Fibroblast of lung (primary cell): ENCODE results near the gene NRDE2. TPM values are rescaled to one million over a fixed set of nuclear protein-coding genes. Genes with fewer than 3 reads are reported as not detected.

Experiments
- DNase-seq, 2 donors: peaks; one replicate each; pipeline versions ENCODE4 v3.0.0 to v3.0.0-alpha.2; 2010; ENCODE audit warnings: low read depth in 2 of 2
- H2AFZ ChIP-seq: 2 replicates; pipeline ENCODE4 v1.5.1; 2012; ENCODE audit warnings: low read length, control low read depth, inconsistent platforms
- H3K27ac ChIP-seq: 2 replicates; pipeline ENCODE4 v1.5.1; 2011; ENCODE audit warnings: low read length, control low read depth; ENCODE audit not compliant: insufficient read depth
- H3K27me3 ChIP-seq: 2 replicates; pipeline ENCODE4 v1.5.1; 2011; ENCODE audit warnings: mild to moderate bottlenecking, low read length; ENCODE audit not compliant: control insufficient read depth, insufficient read depth
- H3K36me3 ChIP-seq: 2 replicates; pipeline ENCODE4 v1.5.1; 2011; ENCODE audit warnings: low read length; ENCODE audit not compliant: control insufficient read depth, insufficient read depth
- H3K4me1 ChIP-seq: 2 replicates; pipeline ENCODE4 v1.5.1; 2011; ENCODE audit warnings: low read length; ENCODE audit not compliant: control insufficient read depth, insufficient read depth; ENCODE audit errors: extremely low read depth
- H3K4me2 ChIP-seq: 2 replicates; pipeline ENCODE4 v1.5.1; 2011; ENCODE audit warnings: low read length, control low read depth; ENCODE audit not compliant: insufficient read depth; ENCODE audit errors: extremely low read depth
- H3K4me3 ChIP-seq, 4 experiments: fragments of 200-600 bp in 1 of 4; sonication (generic) in 1 of 4; replicated peaks in 1 of 4; 2 replicates each; pipeline ENCODE4 v1.5.1; 2011 to 2016; ENCODE audit warnings: low read length in 4 of 4, low read depth in 3 of 4, mild to moderate bottlenecking in 3 of 4, control low read depth in 2 of 4, inconsistent platforms in 1 of 4, mixed read lengths in 1 of 4; ENCODE audit not compliant: insufficient read depth in 1 of 4; ENCODE audit errors: control extremely low read depth in 1 of 4
- H3K79me2 ChIP-seq: 2 replicates; pipeline ENCODE4 v1.5.1; 2012; ENCODE audit warnings: mild to moderate bottlenecking, low read length, inconsistent platforms; ENCODE audit not compliant: control insufficient read depth, insufficient read depth
- H3K9ac ChIP-seq: 2 replicates; pipeline ENCODE4 v1.5.1; 2011; ENCODE audit warnings: mild to moderate bottlenecking, low read length, control low read depth; ENCODE audit not compliant: insufficient read depth
- H3K9me3 ChIP-seq: 2 replicates; pipeline ENCODE4 v1.5.1; 2012; ENCODE audit warnings: low read depth, low read length; ENCODE audit not compliant: control insufficient read depth, insufficient read depth
- H4K20me1 ChIP-seq: 2 replicates; pipeline ENCODE4 v1.5.1; 2011; ENCODE audit warnings: low read length; ENCODE audit not compliant: control insufficient read depth, insufficient read depth; ENCODE audit errors: extremely low read depth
- CTCF ChIP-seq, 2 donors: IDR thresholded peaks in 1 of 2; conservative IDR thresholded peaks in 1 of 2; 1 replicate in 1 of 2; 2 replicates in 1 of 2; pipeline ENCODE4 v1.5.1; 2011 to 2012; ENCODE audit warnings: low read length in 2 of 2, control low read depth in 1 of 2, inconsistent platforms in 1 of 2, low read depth in 1 of 2, mild to moderate bottlenecking in 1 of 2
- EZH2 ChIP-seq: IDR thresholded peaks from 2 replicates; pipeline ENCODE4 v1.5.1; 2012; ENCODE audit warnings: low read length, control low read depth, mild to moderate bottlenecking; ENCODE audit errors: missing control alignments
- polyA plus RNA-seq, 2 donors: library from polyadenylated mRNA; depleted of rRNA in 1 of 2; stranded (reverse) in 1 of 2; unstranded in 1 of 2; fragments of >200 nt; gene quantifications; 2 replicates each; pipeline ENCODE4 v1.2.1, GENCODE V29; 2011 to 2012; ENCODE audit warnings: missing spikeins in 1 of 2
- total RNA-seq: library from RNA; depleted of rRNA; stranded (reverse); fragments of >200 nt; gene quantifications from 2 replicates; pipeline ENCODE4 v1.2.1, GENCODE V29; 2014

NRDE2 gene
- total and polyA plus RNA-seq, 2 donors (not counting 1 experiment from before 2014, with no cell fraction given), result 7.0 to 9.7 TPM

GRCh38 chr14:90273532-90273931 lies 58.2 kb downstream of the NRDE2 start:
- no peaks in the 10 kb centered on the region for H3K79me2 ChIP-seq
- no peak overlapping the region for H3K27ac ChIP-seq
- no peaks in the 10 kb centered on the region for H4K20me1 ChIP-seq
- H3K4me3 ChIP-seq, result no peak overlapping the region
- H3K9me3 ChIP-seq, result no peaks in the 10 kb centered on the region
- H3K27me3 ChIP-seq, result no peaks in the 10 kb centered on the region
- H3K36me3 ChIP-seq, result peaks cover 18% of the 10 kb centered on the region
- no peak for DNase-seq
- TF ChIP-seq CTCF (conservative IDR thresholded peaks at IDR 0.05 in 1 of 2, IDR thresholded peaks at IDR 0.05 in 1 of 2; ENCODE audit: low read depth in 1 of 2, low read length in 2 of 2) (no peak), EZH2 (no peak)
- H3K4me1 ChIP-seq, result peaks cover 5% of the 10 kb centered on the region
- no peak overlapping the region for H3K4me2 ChIP-seq
- H2AFZ ChIP-seq, result no peak overlapping the region
- no peak overlapping the region for H3K9ac ChIP-seq

DNA sequence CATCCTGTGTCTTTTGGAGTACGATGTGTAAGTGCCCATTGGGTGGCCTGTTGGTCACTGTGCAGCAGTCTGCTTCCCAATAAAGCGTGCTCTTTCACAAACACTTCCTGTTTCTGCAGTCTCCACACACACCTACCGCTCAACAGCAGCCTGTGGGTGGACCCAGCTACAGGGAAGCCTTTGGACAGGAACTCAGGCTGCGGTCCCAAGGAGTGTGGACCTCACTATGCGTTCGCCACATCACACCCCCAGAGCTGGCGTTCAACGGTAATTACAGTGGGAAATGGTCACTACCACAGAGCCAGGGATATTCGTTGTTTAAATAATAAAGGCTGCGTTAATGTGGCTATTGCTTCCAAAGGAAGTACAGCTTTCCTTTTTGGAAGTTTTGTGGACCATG lies 59.2 kb downstream of the NRDE2 start:
- no peak overlapping the region for H3K4me2 ChIP-seq
- peaks cover 5% of the 10 kb centered on the region for H3K4me1 ChIP-seq
- H3K27ac ChIP-seq, result no peak overlapping the region
- H3K27me3 ChIP-seq, result no peaks in the 10 kb centered on the region
- no peak for DNase-seq
- peaks cover 12% of the 10 kb centered on the region for H3K36me3 ChIP-seq
- no peaks in the 10 kb centered on the region for H3K79me2 ChIP-seq
- TF ChIP-seq EZH2, result no peak
- no peak overlapping the region for H3K9ac ChIP-seq
- H4K20me1 ChIP-seq, result no peaks in the 10 kb centered on the region
- no peak overlapping the region for H2AFZ ChIP-seq
- H3K4me3 ChIP-seq, result no peak overlapping the region
- H3K9me3 ChIP-seq, result no peaks in the 10 kb centered on the region

- no peak overlapping the region for H3K9ac ChIP-seq
- H3K27ac ChIP-seq, result no peak overlapping the region
- H2AFZ ChIP-seq, result no peak overlapping the region
- H4K20me1 ChIP-seq, result no peaks in the 10 kb centered on the region
- H3K9me3 ChIP-seq, result no peaks in the 10 kb centered on the region
- TF ChIP-seq CTCF (conservative IDR thresholded peaks at IDR 0.05 in 1 of 2, IDR thresholded peaks at IDR 0.05 in 1 of 2; ENCODE audit: low read depth in 1 of 2, low read length in 2 of 2), result no peak
- no peak for TF ChIP-seq EZH2
- no peak overlapping the region for H3K4me2 ChIP-seq
- H3K27me3 ChIP-seq, result no peaks in the 10 kb centered on the region
- no peaks in the 10 kb centered on the region for H3K4me1 ChIP-seq
- H3K79me2 ChIP-seq, result no peaks in the 10 kb centered on the region
- no peak overlapping the region for H3K4me3 ChIP-seq
- no peak for DNase-seq
- H3K36me3 ChIP-seq, result peaks cover 18% of the 10 kb centered on the region
Measured at GRCh38 chr14:90268420-90268819, 63.3 kb downstream of the NRDE2 start.
